Ecto neural progenitor cell (in vitro differentiated cells): ENCODE results near the gene TLCD2.
"Not testable (repeated sequence)": the region's sequence is repeated elsewhere in the genome, so short reads cannot be mapped to it uniquely, and the experiment has no call there.

Experiments used
- DNase-seq: peaks from one replicate; pipeline ENCODE4 v3.0.0-alpha.2; 2018; ENCODE audit warnings: low spot score

The TLCD2 gene

DNA sequence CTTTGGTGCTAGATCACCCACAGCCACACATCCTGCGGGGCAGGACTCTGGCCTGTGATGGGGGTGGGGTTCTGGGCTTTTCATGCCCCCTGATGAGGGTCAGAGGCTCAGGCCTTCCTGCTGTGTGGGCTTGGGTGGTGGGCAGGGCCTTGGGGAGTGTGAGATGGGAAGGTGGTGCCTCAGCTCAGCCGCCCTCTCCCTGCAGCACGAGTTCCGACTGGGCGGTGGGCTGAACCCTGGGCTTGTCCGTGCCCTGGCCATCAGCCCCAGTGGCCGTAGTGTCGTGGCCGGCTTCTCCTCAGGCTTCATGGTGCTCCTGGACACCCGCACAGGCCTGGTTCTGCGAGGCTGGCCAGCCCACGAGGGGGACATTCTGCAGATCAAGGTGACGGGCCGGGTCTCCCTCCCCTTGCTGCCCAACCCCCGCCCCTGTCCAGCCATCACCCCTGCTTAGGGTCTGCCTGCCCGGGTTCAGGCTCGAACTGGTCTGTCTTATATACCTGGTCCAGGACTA is 25.7 kb upstream of the TLCD2 start:
- DNase-seq, result no peak

DNA sequence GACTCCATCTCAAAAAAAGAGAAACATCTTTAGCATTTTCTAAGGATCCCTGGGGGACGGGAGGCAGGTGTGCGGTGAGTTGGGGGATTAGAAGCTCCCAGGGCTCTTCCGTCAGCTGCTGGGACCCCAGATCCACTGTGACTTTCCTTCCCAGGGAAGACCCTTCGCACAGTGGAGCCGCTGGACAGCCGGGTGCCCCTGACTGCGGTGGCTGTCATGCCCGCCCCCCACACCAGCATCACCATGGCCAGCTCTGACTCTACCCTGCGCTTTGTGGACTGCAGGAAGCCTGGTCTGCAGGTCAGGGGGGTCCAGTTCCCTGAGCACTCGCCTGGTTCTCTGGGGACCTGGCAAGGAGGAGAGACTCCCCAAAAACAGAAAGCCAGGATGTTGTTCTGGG is 25.2 kb upstream of the TLCD2 start:
- no peak for DNase-seq

DNA sequence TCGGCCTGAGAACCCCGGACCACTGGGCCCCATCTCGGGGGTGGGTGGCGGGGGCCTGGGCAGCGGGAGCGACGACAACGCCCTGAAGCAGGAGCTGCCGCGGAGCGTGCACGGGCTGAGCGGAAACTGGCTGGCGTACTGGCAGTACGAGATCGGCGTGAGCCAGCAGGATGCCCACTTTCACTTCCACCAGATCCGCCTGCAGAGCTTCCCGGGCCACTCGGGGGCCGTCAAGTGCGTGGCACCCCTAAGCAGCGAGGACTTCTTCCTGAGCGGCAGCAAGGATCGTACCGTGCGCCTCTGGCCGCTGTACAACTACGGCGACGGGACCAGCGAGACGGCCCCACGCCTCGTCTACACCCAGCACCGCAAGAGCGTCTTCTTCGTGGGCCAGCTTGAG is 23.6 kb upstream of the TLCD2 start:
- DNase-seq, result no peak

DNA sequence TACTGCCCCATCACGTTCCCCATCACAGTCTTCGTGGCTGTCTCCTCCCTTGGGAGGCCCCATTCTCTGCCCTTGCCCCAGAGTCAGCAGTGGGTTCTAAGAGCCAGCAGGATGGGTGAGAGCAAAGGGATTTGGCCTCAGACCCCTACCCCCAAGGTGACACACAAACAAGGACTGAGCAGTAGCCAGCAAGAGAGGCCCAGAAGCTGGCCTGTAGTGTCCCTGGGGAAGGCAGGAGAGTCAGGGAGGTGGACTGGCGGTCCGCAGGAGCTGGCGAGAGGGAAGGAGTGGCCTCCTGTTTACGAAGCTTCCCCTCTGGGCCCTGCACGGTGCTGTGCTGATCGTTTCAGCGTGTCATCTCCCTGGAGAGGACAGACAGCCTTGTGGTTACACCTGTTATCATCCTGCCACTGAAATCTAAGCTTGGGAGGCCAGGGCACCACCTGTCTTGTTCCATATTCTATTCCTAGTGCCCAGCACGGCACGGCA is 22.7 kb upstream of the TLCD2 start:
- no peak for DNase-seq

DNA sequence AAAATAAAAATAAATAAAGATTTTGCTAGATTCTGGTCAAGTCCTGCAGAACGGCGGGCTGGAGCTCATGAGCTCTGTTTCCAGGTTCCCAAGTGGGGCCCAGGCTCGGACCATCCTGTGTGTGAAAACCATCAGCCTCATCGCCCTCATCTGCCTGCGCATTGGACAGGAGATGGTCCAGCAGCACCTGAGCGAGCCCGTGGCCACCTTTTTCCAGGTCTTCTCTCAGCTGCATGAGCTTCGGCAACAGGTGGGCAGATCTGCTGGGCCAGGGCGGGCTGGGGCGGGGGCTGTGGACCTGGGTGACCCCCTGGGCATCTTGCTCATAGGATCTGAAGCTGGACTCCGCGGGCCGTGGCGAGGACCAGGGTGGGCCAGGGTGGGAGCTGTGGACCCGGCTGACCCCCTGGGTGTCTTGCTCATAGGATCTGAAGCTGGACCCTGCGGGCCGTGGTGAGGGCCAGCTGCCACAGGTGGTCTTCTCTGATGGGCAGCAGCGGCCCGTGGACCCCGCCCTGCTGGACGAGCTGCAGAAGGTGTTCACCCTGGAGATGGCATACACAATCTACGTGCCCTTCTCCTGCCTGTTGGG is 22.2 kb upstream of the TLCD2 start:
- no peak for DNase-seq

DNA sequence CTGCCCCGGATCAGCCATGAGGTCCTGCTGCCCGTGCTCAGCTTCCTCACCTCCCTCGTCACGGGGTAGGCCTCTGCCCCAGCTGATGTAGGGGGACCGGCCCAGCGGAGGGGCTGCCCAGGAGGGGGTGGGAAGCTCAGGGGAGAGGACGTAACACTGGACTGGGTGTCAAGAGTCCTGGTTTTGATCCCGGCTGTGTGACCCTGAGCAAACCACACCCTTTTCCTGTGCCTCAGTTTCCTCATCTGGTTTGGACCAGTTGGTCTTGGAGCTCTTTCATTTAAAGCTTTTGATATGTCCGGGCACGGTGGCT is 21.0 kb upstream of the TLCD2 start:
- DNase-seq, result no peak

DNA sequence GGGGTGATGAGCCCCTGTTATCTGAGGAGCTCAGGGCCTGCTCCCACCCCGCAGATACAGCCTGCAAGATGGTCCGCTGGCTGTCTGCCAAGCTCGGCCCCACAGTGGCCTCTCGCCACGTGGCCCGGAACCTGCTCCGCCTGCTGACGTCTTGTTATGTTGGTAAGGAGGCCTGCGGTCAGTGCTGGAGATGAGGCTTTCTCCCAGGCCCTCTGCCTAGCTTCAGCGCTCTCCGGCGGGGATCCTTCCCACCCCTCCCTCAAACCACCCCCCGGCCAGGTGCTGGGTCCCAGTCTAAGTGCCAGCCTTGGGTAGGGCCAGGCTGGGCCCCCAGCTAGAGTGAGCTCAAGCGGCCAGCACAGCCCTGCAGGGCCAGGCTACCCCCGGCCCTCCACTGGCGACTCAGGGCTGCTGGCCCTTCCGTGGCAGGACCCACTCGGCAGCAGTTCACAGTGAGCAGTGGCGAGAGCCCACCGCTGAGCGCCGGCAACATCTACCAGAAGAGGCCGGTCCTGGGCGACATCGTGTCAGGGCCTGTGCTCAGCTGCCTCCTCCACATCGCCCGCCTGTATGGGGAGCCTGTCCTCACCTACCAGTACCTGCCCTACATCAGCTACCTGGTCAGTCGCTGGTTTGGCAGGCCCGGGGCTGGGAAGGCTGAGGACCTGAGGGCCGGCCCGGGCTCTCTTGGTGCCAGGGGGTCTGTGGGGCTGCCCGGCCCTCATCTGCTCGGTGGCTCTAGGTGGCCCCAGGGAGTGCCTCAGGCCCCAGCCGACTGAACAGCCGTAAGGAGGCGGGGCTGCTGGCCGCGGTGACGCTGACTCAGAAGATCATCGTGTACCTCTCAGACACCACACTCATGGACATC is 20.4 kb upstream of the TLCD2 start:
- DNase-seq, result no peak

DNA sequence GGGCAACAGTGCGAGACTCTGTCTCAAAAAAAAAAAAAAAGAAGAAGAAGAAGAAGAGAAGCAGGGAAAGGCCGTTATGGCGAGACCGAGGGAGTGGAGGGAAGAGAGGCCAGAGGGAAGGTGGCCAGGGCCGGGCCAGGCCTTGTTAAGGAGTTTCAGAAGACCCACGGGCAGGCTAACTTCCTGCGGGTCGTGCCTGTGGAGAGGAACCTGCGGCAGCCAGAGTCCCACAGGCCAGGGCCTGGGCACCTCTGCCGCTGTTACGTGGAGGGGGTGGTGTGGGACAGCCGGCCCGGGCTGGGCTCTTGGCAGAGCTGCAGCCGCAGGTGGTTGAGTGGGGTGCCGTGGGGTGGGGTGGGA is 19.8 kb upstream of the TLCD2 start:
- no peak for DNase-seq

DNA sequence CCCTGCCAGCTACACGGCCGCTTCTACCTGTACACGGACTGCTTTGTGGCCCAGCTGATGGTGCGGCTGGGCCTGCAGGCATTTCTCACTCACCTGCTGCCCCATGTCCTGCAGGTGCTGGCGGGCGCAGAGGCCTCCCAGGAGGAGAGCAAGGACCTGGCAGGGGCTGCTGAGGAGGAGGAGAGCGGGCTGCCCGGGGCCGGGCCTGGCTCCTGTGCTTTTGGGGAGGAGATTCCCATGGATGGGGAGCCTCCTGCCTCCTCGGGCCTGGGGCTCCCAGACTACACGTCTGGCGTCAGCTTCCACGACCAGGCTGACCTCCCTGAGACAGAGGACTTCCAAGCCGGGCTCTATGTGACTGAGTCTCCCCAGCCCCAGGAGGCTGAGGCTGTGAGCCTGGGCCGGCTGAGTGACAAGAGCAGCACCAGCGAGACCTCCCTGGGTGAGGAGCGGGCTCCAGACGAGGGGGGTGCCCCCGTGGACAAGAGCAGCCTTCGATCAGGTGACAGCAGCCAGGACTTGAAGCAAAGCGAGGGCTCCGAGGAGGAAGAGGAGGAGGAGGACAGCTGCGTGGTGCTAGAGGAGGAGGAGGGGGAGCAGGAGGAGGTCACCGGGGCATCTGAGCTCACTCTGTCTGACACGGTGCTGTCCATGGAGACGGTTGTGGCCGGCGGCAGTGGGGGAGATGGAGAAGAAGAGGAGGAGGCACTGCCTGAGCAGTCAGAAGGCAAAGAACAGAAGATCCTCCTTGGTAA is 17.9 kb upstream of the TLCD2 start:
- DNase-seq, result no peak

DNA sequence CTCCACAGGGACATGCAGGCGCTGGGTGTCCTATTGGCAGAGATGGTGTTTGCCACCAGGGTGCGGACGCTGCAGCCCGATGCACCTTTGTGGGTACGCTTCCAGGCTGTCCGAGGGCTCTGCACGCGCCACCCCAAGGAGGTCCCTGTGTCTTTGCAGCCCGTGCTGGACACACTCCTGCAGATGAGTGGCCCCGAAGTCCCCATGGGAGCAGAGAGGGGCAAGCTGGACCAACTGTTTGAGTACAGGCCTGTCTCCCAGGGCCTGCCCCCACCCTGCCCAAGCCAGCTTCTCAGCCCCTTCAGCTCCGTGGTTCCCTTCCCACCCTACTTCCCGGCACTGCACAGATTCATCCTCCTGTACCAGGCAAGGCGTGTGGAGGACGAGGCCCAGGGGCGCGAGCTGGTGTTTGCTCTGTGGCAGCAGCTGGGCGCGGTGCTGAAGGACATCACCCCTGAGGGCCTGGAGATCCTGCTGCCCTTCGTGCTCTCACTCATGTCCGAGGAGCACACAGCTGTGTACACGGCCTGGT is 17.1 kb upstream of the TLCD2 start:
- no peak for DNase-seq

DNA sequence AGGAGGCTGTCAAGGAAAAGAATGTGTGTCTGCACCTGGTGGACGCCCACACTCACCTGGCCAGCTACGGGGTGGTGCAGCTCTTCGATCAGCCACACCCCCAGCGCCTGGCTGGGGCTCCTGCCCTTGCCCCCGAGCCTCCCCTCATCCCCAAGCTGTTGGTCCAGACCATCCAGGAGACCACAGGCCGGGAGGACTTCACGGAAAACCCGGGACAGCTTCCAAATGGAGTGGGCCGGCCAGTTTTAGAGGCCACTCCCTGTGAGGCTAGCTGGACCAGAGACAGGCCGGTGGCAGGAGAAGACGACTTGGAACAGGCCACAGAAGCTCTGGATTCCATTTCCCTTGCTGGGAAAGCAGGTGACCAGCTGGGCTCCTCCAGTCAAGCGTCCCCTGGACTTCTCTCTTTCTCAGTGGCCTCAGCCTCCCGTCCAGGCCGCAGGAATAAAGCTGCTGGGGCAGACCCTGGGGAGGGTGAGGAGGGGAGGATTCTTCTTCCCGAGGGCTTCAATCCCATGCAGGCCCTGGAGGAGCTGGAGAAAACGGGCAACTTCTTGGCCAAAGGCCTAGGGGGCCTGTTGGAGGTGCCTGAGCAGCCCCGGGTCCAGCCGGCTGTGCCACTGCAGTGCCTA is 16.6 kb upstream of the TLCD2 start:
- no peak for DNase-seq

DNA sequence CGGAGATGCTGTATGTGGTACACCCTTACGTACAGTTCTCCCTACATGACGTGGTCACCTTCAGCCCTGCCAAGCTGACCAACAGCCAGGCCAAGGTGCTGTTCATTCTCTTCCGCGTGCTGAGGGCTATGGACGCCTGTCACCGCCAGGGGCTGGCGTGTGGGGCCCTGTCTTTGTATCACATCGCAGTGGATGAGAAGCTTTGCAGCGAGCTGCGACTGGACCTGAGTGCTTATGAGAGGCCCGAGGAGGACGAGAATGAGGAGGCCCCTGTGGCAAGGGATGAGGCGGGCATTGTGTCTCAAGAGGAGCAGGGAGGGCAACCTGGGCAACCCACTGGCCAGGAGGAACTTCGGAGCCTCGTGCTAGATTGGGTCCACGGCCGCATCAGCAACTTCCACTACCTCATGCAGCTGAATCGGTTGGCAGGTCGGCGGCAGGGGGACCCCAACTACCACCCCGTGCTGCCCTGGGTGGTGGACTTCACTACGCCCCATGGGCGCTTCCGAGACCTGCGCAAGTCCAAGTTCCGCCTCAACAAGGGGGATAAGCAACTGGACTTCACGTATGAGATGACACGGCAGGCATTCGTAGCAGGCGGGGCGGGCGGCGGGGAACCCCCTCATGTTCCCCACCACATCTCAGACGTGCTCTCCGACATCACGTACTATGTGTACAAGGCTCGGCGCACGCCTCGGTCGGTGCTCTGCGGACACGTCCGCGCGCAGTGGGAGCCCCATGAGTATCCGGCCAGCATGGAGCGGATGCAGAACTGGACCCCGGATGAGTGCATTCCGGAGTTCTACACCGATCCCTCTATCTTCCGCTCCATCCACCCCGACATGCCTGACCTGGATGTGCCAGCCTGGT is 15.7 kb upstream of the TLCD2 start:
- DNase-seq, result no peak

DNA sequence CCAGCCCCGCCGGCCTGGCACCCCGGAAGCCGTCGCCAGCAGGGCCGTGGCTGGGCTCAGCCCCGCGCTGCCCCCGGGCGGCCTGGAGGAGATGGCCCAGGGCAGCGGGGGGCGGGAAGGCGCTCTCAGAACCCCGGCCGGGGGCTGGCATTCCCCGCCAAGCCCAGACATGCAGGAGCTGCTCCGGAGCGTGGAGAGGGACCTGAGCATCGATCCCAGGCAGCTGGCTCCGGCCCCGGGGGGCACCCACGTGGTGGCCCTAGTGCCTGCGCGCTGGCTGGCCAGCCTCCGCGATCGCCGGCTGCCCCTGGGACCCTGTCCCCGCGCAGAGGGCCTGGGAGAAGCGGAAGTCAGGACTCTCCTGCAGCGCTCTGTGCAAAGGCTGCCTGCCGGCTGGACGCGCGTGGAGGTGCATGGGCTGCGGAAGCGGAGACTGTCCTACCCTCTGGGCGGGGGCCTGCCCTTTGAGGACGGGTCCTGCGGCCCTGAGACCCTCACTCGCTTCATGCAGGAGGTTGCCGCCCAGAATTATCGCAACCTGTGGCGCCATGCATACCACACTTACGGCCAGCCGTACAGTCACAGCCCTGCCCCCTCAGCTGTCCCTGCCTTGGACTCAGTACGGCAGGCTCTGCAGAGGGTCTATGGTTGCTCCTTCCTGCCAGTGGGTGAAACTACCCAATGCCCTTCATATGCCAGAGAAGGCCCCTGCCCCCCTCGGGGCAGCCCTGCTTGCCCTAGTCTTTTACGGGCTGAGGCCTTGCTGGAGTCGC is 14.9 kb upstream of the TLCD2 start:
- DNase-seq, result no peak

DNA sequence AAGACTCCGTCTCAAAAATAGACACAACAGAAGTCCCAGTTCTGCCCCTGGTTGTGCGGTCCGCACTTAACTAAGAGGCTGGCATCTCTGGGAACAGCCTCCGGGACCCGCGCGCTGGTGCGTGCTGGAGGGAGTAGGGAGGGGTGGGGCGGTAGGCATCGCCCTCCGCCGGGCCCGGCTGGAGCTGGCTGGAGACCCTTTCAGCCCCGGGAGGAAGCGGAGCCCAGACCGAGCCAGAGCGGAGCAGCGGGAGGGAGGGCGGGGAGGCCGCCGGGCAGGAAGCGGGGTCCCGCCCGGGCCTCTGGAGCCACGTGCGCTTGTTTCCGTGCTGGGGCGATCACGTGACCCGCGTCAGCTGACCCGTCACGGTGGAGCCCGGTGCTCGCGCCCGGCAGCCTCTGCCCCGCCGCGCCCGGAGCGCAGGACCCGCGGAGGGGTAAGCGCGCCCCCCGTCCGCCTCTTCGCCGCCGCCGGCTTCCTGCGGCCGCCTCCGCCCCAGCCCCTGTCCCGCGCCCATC is 14.2 kb upstream of the TLCD2 start, which contains the start of gene WDR81:
Gene WDR81, plus strand, starts transcription at position 354 of the 518 bp plus-strand sequence. CDS start 256 bp downstream, outside the sequence.
- DNase-seq, result peak; percentile 97

DNA sequence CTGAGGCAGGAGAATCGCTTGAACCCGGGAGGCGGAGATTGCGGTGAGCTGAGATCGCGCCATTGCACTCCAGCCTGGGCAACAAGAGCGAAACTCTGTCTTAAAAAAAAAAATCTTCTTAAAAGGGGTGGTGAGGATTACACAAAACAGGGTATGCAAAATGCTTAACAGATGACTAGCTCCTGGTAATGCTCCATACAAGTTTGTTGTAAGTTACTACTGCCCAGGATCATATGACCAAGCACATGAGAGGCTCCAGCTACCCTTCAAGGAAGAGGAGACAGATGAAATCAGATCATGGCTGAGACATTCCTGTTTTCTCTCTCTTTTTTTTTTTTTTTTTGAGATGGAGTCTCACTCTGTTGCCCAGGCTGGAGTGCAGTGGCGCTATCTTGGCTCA is 11.8 kb upstream of the TLCD2 start:
- DNase-seq, result not testable (repeated sequence)

DNA sequence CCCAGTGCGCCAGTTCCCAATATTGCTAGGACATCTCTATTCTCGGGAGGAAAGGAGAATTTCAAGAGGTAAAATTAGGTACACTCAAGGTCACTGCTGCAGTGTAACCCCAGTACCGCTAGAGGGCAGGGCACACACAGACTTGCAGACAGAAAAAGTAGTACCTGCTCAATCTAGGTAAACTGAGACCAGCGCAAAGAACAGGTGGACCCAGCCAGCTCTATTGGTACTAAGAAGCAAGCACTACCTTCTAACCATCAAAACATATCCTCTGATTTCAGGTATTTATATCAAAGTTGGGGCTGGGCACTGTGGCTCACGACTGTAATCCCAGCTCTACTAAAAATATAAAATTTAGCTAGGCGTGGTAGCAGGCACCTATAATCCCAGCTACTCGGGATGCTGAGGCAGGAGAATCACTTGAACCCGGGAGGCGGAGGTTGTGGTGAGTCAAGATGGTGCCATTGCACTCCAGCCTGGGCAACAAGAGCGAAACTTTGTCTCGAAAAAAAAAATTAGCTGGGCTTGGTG is 10.7 kb upstream of the TLCD2 start:
- DNase-seq, result peak; percentile 83

DNA sequence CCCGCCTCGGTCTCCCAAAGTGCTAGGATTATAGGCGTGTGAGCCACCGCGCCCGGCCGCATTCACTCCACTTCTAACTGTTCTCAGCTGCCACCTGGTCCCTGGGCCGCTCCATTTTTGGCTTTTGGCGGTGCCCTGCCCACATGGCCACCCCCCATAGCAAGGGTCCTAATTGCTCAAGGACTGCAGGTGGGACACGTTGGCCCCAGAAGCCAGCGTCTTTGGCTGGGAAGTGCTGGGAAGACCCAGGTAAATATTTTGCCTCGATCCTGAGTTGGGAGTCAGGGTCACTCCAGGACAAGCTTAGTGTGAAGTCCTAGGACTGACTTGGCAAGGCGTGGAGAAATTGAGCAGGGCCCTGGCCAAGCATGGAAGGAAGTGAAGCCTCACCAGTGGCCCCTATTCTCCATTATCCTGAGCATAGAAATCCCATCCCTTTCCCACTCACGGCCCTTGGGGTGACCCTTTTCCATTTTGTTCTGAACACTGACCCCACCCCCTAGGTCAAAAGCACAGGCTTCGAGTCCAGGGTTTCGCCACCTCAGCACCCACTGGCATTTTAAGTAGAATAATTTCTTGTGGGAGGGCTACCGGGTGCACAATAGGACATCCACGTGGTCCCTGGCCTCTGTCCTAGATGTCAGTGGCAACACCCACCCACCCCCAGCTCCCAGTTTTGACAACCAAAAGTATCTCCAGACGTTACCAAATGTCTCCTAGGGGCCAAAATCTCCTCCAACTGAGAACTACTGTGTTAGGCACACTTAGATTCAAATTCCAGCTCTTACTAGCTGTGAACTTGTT is 8.4 kb upstream of the TLCD2 start:
- peak; percentile 52 for DNase-seq

DNA sequence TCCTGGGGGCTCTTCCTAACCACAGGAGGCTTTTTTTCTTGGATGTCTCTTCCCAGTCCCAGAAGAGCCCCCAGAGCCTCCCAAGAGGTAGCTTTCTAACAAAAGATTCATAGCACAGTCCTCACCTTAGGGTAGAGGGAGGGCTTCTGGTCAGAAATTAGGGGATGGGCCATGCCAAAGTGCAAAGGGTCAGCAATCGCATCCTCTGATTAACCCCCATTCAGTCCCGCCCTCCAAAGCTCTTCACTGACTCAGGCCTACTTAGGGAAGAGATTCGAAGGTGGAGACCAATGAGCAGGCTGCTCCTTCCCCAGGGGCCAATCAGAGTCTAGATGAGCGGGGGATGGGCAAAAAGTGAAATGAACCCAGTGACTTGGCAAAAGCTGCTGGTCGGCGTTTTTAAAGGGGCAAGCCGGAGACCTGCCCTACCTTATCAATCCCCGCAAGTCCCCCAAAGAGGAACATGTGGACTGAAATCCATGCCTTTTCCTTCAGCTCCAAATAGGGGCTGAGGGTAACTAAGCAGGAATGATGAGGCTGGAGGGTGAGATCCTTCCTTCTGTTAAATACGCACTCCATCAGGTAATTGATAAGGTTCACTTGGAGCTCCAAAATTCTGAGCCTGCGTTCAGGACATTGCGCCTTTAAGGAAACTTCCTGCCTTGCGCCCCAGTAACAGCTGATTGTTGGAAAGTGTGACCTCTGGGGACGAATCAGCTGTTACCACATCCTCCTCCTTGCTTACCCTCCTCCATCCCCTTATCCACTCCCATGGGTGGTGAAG is 6.9 kb upstream of the TLCD2 start:
- DNase-seq, result peak; percentile 98
